IPS DF 4.7 (cell line): Measurements from ENCODE around the gene TOR3A.
"Not testable (repeated sequence)": the region's sequence is repeated elsewhere in the genome, so short reads cannot be mapped to it uniquely, and the experiment has no call there.

Source experiments
- DNase-seq: peaks from one replicate; pipeline ENCODE4 v3.0.0-alpha.2; 2013; ENCODE audit warnings: low spot score; ENCODE audit errors: extremely low read depth

Gene TOR3A

DNA sequence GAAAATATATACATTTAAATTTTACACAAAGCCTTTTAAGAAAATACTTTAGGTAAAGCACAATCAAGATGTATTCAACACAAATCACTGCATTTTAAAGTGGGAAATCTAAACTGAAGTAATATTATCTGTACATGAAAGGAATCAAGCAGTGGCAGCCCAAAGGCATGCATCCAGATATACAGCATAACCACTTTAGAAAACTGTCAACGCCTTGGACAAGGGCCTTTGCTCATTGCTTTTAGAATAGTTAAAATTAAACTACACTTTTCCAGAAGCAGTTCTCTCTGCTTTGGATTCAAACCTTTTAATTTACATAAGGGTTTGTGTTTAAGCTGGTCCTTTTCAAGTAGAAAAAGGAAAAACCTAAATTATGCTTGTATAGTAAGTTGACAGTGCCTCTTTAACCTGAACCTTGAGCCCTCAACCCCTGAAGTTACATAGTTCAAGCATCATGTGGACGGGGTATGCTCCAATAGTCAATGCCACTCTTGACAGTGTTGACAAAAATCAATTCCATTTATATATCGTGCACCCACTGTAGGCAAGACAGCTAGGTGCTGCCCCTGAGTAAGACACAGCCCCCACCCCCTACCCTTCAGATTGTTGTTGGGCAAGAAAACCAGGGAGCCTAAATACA, 22.9 kb downstream of the TOR3A start:
- no peak for DNase-seq

DNA sequence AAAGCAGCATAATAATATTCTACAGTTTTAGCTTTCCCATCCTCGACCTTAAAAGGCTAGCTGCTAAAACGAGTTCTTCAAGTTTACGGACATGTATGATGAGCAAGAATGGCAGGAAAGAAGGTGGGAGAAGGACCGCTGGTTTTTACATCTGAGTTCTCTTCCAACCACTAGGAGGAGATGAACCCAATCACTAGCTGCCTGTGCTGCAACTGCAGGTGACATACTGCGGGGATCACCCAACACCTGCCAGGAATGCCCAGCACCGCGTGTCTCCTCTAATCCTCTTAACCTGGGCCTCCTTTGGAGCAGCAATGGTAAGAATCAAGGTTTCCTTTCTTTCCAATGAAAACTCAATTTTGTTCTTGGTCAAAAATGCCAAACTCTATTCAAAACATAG, 23.5 kb downstream of the TOR3A start:
- DNase-seq, result no peak

DNA sequence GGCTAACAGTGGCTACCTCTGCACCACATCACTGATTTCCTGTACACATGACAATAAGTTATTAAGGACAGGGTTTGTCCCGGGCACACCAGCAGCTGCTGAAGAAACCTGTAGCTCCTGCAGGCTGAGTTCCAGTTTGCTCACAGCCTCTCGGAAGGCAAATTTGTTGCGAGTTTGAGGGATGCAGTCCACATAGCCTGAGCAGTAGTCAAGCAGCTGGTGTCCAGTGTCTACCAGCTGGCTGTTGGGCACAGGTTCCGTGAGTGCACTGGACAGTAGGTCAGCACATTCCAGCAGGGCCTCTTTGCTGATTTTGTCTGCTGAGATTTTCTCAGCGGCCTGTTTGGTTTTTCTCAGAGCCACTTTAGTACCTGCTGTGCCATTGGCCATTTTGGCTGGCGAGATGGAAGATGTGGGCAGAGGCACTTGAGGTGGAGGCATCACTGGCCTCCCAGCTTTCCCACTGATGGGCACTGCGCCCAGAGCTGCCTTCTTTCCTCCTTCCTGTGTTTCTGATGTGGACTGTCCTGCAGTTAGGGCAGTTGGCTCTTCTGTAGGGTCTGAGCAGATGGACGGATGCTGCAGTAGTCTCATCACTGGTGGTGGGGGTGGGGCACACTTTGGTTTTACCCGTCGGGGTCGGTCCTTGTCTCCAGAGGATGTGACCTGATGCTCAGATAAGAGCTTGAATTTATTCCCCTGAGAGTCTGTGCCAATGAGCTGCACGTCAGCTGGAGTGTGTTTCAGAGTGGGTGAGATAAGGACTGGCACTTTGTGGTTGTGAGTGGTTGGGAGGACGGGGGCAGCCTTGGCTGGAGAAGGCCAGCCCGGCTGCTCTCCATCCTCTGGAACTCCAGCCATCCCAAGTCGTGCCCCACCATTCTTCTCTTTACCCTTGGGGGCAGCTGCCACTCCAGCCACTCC, 26.1 kb downstream of the TOR3A start:
- no peak for DNase-seq

DNA sequence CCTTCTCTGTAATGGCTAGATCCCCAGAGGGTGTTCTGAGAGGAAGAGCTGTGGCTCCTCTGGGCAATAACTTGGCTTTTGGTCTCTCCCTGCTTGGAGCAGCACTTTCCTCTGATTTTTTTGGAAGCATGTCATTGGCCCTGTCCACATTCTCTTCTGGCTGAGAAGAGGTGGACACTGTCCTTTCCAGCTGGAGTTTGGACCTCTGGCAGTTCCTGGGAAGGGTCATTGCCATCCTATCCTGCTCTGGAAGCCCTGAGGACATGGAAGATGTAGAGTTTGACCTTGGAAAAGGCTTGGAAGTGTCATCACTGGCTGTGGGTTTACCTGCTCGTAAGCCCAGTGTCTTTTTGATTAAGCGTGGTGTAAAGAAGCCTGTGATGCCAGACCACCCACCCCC, 26.8 kb downstream of the TOR3A start:
- no peak for DNase-seq

DNA sequence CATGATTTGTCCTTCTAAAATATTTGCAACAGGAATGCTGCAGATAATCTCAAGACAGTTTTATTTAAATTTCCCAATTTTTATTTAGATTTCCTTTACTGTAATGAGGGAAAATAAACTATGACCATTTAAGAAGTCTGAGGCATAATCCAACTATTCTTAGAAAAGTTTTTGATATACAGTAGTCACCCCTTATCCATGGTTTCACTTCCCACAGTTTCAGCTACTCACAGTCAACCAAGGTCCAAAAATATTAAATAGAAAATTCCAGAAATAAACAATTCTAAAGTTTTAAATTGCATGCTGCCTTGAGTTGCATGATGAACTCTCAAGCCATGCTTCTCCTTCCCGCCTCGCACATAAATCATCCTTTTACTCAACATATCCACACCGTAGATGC, 33.3 kb downstream of the TOR3A start:
- no peak for DNase-seq

DNA sequence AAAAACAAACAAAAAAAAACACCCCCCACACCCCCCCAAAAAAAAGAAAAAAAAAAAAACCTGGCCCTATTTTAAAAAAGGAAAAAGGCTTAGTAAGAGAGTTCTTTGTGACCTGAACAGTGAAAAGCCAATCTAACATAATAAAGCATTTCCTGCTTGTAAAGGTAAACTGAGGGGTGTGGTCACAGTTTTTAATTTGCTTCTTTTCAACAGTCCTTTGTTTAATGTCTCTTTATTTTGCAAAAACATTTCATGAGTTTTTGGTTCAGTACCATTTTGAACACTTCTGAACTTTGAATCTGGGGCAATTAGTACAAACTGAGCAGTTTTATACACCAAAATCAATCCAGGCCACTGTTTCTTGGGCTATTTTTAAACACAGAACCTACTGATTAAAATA, 37.6 kb downstream of the TOR3A start:
- DNase-seq, result no peak

DNA sequence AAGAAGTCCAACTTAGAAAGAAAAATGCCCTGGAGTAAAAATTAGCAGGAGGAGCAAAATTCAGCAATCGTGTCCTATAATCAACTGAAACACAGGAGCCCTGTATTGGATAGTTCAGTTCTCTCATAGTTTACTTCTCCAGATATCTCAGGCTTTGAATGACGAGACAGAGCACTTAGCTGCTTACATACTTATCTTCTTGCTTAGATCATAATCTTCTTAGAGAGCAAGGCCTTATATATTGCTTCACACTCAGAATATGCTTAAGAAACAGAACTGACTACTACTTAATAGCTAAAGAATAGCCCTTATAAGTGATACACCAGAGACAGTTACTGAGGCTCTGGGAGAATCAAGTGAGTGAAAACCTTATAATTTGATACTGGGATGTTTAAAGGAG, 38.9 kb downstream of the TOR3A start:
- DNase-seq, result no peak

DNA sequence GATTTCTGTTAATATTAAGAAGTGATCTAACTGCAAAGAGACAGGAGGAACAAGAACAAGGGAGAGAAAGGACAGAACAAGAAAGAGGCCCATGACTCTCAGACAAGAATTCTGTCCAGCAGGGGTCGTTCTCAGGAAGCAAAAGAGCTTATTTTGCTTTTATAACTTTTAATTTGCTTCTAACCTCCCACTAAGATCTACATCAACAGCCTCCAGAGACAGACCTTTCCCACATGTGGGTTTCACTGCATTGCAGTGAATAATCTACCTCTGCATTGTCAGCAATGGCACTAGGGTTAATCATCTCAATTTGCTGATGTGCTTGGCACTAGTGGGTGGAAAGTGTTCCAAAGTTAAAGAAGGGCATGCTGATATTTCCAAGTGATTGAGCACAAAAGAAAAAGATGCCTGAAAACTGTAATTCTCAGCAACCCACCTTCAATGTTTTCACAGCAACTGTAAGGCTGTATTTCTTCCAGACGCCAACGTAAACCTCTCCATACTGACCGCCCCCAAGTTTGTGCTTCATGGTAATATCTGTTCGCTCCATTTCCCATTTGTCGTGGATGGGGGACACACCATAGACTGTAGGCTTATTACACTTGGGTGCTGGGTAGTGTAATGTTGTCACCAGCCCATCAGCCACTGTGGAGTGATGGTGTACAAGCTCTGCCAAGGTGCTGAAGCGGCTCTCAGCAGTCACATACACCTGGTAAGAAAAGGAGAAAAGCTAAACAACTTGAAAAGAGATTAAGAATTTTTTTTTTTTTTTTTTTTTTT, 39.5 kb downstream of the TOR3A start:
- no peak for DNase-seq

DNA sequence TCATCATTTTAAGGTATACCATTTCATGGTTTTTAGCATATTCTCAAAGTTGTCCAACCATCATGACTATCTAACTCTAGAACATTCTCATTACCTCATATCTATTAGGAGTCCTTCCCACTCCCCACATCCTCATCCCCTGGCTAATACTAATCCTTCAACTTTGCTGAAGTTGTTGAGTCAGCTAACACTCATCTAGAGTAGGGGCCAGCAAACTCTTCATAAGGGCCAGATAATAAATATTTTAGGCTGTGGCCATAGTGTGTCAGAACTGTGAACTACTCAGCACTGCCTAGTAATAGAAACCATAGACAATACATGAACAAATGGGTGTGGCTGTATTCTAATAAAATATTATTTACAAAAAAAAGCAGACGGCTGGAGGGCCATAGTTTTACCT, 43.0 kb downstream of the TOR3A start:
- no peak for DNase-seq

DNA sequence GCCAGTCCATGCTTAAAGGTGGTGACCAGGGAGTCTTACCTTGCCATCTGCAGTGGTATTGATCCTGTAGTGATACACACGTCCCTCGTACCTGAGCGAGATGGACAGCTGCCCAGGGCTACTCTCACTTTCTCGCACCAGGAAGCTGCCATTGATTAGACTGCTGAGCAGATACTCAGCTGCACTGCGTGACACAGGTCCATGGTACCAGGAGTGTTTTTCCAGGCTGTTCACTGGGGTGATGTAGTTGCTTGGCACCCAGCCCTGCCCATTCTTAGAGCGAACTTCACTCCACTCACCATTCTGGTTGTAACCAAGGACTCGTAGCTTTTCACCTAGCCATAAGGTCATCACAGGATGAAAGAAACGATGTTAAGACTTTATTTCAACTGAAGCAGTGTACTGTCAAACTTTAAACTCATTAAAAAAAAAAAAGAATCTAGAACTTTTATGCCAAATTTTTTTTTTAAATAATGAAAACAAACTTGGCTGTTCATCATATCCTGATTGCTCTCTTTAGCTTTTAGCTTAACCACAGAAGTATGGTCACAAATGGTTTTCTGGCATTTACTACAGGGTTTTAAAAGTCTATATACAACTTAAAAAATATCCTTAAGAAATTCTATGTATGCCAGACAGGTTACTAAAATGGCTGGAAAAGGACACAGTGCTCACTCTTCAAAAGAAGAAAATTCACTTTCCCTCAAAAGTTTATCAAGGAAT, 44.6 kb downstream of the TOR3A start:
- DNase-seq, result no peak

DNA sequence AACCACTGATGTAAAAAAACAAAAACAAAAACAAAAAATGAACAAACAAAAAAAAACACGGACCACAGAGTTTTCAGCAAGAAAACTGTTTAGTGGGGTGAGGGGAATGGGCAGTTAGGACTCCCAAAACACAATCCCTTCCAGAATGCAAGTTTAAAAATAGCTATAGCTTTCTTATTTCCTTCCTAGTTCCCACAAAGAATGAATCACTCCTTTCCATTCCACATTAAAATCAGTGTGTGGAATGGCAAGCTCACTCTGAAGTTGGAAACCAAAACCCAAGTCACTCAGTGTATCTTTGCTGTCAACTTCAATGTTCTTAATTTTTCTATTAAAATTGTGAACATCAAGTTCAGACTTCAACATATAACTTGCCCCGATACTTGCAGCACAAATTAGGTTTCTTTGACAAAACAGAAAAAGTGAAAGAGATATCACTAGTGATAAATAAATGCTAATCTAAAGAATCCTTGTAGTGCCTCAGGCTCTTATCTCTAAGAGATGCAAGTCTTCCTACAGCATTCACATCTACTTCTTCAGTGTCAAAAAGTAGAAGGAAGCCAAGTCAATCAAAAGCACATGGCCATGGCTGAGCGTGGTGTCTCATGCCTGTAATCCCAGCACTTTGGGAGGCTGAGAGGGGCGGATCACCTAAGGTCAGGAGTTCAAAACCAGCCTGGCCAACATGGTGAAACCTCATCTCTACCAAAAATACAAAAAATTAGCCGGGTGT, 45.5 kb downstream of the TOR3A start:
- no peak for DNase-seq

DNA sequence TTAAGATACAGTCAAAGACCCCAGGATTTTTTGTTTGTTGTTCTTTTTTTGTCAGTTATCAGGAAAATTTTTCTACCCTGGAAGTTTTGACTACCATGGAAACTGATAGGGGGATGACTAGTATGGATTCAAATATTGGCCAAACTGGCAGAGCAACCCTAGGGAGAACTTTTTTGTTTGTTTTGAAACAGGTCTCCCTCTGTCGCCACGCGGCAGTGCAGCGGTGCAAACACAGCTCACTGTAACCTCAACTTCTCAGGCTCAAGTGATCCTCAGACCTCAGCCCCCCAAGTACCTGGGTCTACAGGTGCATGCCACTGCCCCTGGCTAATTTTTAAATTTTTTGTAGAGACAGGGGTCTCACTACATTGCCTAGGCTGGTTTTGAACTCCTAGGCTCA, 46.6 kb downstream of the TOR3A start:
- DNase-seq, result no peak

DNA sequence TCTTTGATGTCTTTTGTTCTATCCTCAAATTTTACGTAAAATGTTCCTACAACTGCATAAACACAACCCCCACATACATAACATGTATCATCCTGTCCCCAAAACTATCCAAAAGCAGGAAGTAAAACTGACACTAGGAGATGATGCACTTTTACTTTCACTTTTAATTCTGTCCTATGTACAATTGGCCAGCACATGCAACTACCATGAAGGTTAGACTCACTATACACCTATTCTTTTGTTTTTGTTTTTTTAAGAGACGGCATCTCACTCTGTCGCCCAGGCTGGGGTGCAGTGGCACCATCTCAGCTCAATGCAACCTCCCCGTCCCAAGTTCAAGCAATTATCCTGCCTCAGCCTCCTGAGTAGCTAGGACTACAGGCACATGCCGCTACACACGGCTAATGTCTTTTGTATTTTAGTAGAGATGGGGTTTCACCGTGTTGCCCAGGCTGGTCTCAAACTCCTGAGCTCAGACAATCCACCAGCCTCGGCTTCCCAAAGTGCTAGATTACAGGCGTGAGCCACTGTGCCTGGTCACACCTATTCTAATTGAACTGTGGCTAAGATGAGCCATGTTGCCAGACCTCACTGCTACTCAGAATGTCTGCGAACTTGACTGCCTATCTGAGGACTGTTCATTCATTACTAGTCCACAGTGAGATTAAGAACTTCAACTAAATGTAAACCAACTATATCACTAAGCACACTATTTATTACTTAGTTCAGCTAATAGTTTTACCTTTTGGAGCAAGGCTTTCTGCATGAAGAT, 48.0 kb downstream of the TOR3A start:
- no peak for DNase-seq

DNA sequence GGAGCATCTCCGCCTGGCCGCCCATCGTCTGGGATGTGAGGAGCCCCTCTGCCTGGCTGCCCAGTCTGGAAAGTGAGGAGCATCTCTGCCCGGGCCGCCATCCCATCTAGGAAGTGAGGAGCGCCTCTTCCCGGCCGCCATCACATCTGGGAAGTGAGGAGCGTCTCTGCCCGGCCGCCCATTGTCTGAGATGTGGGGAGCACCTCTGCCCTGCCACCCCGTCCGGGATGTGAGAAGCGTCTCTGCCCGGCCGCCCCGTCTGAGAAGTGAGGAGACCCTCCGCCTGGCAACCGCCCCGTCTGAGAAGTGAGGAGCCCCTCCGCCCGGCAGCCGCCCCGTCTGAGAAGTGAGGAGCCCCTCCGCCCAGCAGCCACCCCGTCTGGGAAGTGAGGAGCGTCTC, 53.3 kb downstream of the TOR3A start:
- not testable (repeated sequence) for DNase-seq

DNA sequence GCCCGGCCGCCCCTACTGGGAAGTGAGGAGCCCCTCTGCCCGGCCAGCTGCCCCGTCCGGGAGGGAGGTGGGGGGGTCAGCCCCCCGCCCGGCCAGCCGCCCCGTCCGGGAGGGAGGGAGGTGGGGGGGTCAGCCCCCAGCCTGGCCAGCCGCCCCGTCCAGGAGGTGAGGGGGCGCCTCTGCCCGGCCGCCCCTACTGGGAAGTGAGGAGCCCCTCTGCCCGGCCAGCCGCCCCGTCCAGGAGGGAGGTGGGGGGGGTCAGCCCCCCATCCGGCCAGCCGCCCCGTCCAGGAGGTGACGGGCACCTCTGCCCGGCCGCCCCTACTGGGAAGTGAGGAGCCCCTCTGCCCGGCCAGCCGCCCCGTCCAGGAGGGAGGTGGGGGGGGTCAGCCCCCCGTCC, 53.8 kb downstream of the TOR3A start:
- not testable (repeated sequence) for DNase-seq

DNA sequence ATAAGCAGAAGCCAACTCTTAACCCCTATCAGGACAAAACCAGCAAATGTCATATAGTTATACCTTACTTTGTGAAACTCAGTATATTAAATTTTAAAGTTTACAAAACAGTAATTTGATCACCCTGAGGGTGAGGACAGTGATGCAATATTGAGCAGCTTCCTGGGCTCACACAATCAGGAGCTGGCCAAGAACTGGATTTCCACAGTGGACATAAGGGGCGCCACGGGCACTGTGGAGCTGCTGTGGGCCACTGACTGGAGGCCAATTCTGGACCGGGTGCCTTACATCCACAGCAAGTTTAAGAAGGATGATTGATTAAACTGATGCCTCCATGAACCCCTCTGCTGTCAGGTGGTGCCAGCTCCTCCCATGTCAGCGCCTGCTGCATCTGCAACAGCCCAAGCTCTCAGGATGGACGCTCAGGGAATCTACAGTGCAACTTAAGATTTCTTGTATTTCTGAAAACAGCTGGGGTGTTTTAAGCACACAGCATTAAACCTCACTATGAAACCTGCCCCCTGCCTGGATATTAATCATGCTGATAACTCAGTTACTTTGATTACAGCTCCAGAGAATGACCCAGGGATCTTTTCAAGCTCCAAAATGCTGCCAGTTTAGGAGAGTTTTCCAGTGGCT, 55.9 kb downstream of the TOR3A start:
- DNase-seq, result no peak

DNA sequence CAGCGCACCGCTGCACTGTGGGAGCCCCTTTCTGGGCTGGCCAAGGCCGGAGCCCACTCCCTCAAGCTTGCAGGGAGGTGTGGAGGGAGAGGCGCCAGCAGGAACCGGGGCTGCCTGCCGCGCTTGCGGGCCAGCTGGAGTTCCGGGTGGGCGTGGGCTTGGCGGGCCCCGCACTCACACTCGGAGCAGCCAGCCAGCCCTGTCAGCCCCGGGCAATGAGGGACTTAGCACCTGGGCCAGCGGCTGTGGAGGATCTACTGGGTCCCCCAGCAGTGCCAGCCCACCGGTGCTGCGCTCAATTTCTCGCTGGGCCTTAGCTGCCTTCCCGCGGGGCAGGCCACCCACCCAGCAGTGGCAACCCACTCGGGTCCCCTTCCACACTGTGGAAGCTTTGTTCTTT, 56.9 kb downstream of the TOR3A start:
- not testable (repeated sequence) for DNase-seq

DNA sequence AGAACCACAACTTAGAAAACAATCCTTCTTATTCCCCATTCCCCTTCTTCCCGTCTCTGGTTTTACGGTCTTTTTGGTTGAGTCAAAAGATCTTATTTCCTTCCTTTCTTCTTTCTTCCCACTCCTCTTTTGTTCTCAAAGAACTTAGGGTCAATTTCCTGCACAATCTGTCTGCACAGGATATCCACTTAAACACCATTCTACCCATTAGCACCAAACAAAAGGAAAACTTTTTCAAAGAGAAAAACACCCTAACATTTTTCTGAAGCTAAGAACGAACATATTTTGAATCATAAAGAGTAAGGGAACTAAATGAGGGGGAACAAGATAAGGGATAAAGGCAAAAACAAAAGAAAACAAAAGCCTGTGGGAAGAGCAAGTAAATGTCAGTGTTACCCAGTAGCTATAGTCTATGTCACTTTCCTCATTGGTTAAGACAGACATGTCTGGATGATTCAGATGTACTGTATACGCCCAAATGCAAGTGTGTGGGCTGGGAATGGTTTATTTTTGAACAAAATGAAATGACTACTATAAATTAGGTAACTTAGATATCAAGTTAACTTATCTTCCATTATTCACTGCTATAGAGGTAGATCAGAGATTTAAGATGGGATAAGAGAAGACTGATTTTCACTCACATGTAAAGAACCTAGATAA, 59.9 kb downstream of the TOR3A start:
- DNase-seq, result no peak

DNA sequence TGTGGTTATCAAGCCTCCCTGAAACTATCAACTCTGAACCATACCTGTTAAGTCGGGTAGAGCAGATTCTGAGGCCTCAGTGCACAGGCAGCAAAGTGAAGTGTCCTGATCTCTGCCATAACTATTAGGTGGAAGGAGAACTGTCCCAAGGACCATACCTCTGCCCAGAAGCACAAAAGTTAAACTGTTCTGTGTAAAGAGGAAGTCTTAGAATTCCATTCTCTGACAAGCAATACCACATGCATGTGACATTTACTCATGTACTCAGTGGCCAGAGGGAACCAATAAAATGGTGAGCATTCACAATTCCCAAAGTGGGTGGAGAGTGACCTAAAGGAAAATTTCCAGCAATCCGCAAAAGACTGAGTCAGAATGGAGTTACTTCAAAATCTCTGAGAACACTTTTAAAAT, 61.0 kb downstream of the TOR3A start:
- no peak for DNase-seq
